C4-2B (cell line): ENCODE results near the gene AGBL3.

Experiments used
- ZFX ChIP-seq: fragments of 450-650 bp; IDR thresholded peaks from 2 replicates; pipeline ENCODE4 v1.6.1; 2017
- TF ChIP-seq, protein P1 (sequence below): fragments of 450-650 bp; conservative IDR thresholded peaks from 2 replicates; pipeline ENCODE4 v1.5.1; 2017; ENCODE audit warnings: mild to moderate bottlenecking

DNA sequence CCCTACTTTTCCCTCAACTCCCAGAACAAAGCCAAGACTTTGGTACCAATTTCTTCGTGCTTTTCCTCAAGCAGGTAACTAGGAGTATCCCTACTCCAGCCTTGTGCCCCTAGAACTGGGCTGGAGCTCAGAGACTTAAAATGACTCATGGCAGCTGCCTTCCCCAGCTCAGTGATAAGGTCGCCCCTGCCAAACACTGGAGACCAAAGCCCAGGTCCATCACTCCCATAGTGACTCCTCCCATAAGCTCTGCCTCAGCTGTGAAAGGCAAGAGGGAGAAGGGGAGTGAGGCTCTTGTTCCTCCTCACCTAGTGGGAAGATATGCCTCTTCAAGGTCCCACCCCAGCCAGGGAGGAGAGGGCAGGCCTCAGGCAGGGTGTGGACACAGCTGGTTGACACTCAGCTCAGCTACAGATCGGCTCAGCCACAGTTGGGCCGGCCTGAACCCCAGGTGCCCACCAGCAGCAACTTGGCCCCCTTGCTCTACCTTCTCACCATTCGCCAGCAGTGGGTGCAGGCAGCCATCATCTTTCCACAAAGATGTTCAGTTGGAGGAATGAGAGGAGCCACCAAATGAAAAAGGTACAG, 198.0 kb downstream of the AGBL3 start:
- TF ChIP-seq, protein P1, sequence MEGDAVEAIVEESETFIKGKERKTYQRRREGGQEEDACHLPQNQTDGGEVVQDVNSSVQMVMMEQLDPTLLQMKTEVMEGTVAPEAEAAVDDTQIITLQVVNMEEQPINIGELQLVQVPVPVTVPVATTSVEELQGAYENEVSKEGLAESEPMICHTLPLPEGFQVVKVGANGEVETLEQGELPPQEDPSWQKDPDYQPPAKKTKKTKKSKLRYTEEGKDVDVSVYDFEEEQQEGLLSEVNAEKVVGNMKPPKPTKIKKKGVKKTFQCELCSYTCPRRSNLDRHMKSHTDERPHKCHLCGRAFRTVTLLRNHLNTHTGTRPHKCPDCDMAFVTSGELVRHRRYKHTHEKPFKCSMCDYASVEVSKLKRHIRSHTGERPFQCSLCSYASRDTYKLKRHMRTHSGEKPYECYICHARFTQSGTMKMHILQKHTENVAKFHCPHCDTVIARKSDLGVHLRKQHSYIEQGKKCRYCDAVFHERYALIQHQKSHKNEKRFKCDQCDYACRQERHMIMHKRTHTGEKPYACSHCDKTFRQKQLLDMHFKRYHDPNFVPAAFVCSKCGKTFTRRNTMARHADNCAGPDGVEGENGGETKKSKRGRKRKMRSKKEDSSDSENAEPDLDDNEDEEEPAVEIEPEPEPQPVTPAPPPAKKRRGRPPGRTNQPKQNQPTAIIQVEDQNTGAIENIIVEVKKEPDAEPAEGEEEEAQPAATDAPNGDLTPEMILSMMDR, result no peak
- TF ChIP-seq ZFX, result no peak
